IMR-90 (cell line): ENCODE results near the gene TSSK2. TPM values are rescaled to one million over a fixed set of nuclear protein-coding genes. Genes with fewer than 3 reads are reported as not detected.
A peak's percentile ranks its signal among the peaks of the same experiment; 100 is the strongest.

Experiments used
- ATAC-seq: fragments of 200-7000 bp; cut with Tn5 transposase; 2 replicates; pipeline ENCODE4 v1.9.1; 2020; ENCODE audit warnings: low read depth, mild to moderate bottlenecking, moderate library complexity
- BruUV-seq: library from RNA; stranded (reverse); fragments of 400-500 nt; replicated peaks from 2 replicates; lab custom pipeline; 2021; lab: Mats Ljungman, UMichigan
- CTCF ChIA-PET: fragments of 300-600 bp; formaldehyde crosslinking; extraction: SDS; loops from one replicate; lab custom pipeline; 2021; ENCODE audit warnings: antibody characterized with exemption; lab: Yijun Ruan, JAX
- POLR2A ChIA-PET: fragments of 300-600 bp; sonication (Branson Sonifier 250); formaldehyde crosslinking; loops from one replicate; lab custom pipeline; 2022; ENCODE audit warnings: antibody characterized with exemption; ENCODE audit not compliant: unreplicated experiment; lab: Charles Lee
- DNase-seq: peaks from one replicate; pipeline ENCODE4 v3.0.0; 2013
- H2AFZ ChIP-seq: replicated peaks from 2 replicates; pipeline ENCODE3; 2013; ENCODE audit warnings: low read length, mild to moderate bottlenecking; ENCODE audit not compliant: poor library complexity
- H2AK5ac ChIP-seq: 2 replicates; pipeline ENCODE4 v1.6.1; 2013; ENCODE audit warnings: low read depth, low read length, inconsistent platforms
- H2AK9ac ChIP-seq: replicated peaks from 2 replicates; pipeline ENCODE3; 2013; ENCODE audit warnings: mild to moderate bottlenecking, low read depth, low read length, moderate library complexity; ENCODE audit not compliant: poor library complexity
- H2BK120ac ChIP-seq: 2 replicates; pipeline ENCODE4 v1.6.1; 2013; ENCODE audit warnings: low read depth, low read length, inconsistent platforms
- H2BK15ac ChIP-seq: 3 replicates; pipeline ENCODE4 v1.6.1; 2013; ENCODE audit warnings: low read depth, low read length, inconsistent platforms
- H2BK20ac ChIP-seq: 2 replicates; pipeline ENCODE4 v1.6.1; 2013; ENCODE audit warnings: low read depth, mild to moderate bottlenecking, inconsistent platforms, low read length, moderate library complexity
- H2BK5ac ChIP-seq: 2 replicates; pipeline ENCODE4 v1.6.1; 2013; ENCODE audit warnings: mild to moderate bottlenecking, low read depth, low read length, inconsistent platforms; ENCODE audit not compliant: poor library complexity, severe bottlenecking
- H3K14ac ChIP-seq: replicated peaks from 2 replicates; pipeline ENCODE4 v1.6.1; 2013; ENCODE audit warnings: low read depth, low read length, inconsistent platforms
- H3K18ac ChIP-seq: 2 replicates; pipeline ENCODE4 v1.6.1; 2013; ENCODE audit warnings: low read depth, low read length, control low read depth
- H3K23ac ChIP-seq: 2 replicates; pipeline ENCODE4 v1.6.1; 2013; ENCODE audit warnings: low read depth, low read length, inconsistent platforms
- H3K27ac ChIP-seq: 2 replicates; pipeline ENCODE4 v1.5.1; 2013; ENCODE audit warnings: mild to moderate bottlenecking, control low read depth, low read length; ENCODE audit not compliant: insufficient read depth
- H3K27me3 ChIP-seq: 2 replicates; pipeline ENCODE4 v1.6.1; 2013; ENCODE audit warnings: low read length; ENCODE audit not compliant: control insufficient read depth, insufficient read depth
- H3K36me3 ChIP-seq: 2 replicates; pipeline ENCODE4 v1.6.1; 2013; ENCODE audit warnings: low read length, mixed read lengths; ENCODE audit not compliant: control insufficient read depth, insufficient read depth
- H3K4ac ChIP-seq: 2 replicates; pipeline ENCODE4 v1.6.1; 2013; ENCODE audit warnings: low read depth, low read length, inconsistent platforms
- H3K4me1 ChIP-seq: 2 replicates; pipeline ENCODE4 v1.6.1; 2013; ENCODE audit warnings: low read length, mixed read lengths; ENCODE audit not compliant: control insufficient read depth, insufficient read depth
- H3K4me2 ChIP-seq: 2 replicates; pipeline ENCODE4 v1.6.1; 2013; ENCODE audit warnings: low read depth, mild to moderate bottlenecking, control low read depth, low read length, moderate library complexity
- H3K4me3 ChIP-seq: 2 replicates; pipeline ENCODE4 v1.5.1; 2013; ENCODE audit warnings: low read depth, mild to moderate bottlenecking, control low read depth, low read length, moderate library complexity; ENCODE audit not compliant: insufficient read depth
- H3K56ac ChIP-seq: 2 replicates; pipeline ENCODE4 v1.6.1; 2013; ENCODE audit warnings: low read length, inconsistent platforms; ENCODE audit not compliant: insufficient read depth; ENCODE audit errors: extremely low read depth
- H3K79me1 ChIP-seq, 2 experiments: 2 replicates each; pipeline ENCODE4 v1.6.1; 2013; ENCODE audit warnings: low read length in 2 of 2, inconsistent platforms in 1 of 2, low read depth in 1 of 2
- H3K9ac ChIP-seq: 2 replicates; pipeline ENCODE4 v1.6.1; 2013; ENCODE audit warnings: low read depth, low read length, control low read depth
- H3K9me1 ChIP-seq: 2 replicates; pipeline ENCODE4 v1.6.1; 2013; ENCODE audit warnings: low read length, inconsistent platforms; ENCODE audit not compliant: insufficient read depth
- H3K9me3 ChIP-seq: 2 replicates; pipeline ENCODE4 v1.6.1; 2013; ENCODE audit warnings: low read length; ENCODE audit not compliant: control insufficient read depth, insufficient read depth
- H4K20me1 ChIP-seq: 2 replicates; pipeline ENCODE4 v1.6.1; 2013; ENCODE audit warnings: low read length, inconsistent platforms; ENCODE audit not compliant: insufficient read depth
- H4K5ac ChIP-seq: 2 replicates; pipeline ENCODE4 v1.6.1; 2013; ENCODE audit warnings: mild to moderate bottlenecking, low read depth, low read length, control low read depth
- H4K8ac ChIP-seq, 2 experiments: 2 replicates each; pipeline ENCODE4 v1.6.1; 2013; ENCODE audit warnings: low read depth in 2 of 2, low read length in 2 of 2, control low read depth in 1 of 2, inconsistent platforms in 1 of 2
- H4K91ac ChIP-seq: 2 replicates; pipeline ENCODE4 v1.6.1; 2013; ENCODE audit warnings: low read depth, low read length, inconsistent platforms; ENCODE audit not compliant: insufficient read depth
- BHLHE40 ChIP-seq: fragments of 150-350 bp; IDR thresholded peaks from 2 replicates; pipeline ENCODE4 v1.6.1; 2016; ENCODE audit warnings: mild to moderate bottlenecking, low read depth, low read length
- CEBPB ChIP-seq: IDR thresholded peaks from 2 replicates; pipeline ENCODE4 v1.6.1; 2012; ENCODE audit warnings: low read depth, low read length, improper control_type of control experiment
- CHD1 ChIP-seq: IDR thresholded peaks from 2 replicates; pipeline ENCODE4 v1.6.1; 2012; ENCODE audit warnings: low read depth, low read length, improper control_type of control experiment
- ELK1 ChIP-seq: fragments of 150-350 bp; IDR thresholded peaks from 2 replicates; pipeline ENCODE4 v1.6.1; 2016; ENCODE audit warnings: low read depth, mild to moderate bottlenecking, low read length, moderate library complexity, borderline replicate concordance
- FOS ChIP-seq: fragments of 150-350 bp; IDR thresholded peaks from 2 replicates; pipeline ENCODE4 v1.6.1; 2016; ENCODE audit warnings: low read depth, low read length
- MAFK ChIP-seq: IDR thresholded peaks from 2 replicates; pipeline ENCODE4 v1.6.1; 2012; ENCODE audit warnings: low read depth, low read length, improper control_type of control experiment
- MAZ ChIP-seq: IDR thresholded peaks from 2 replicates; pipeline ENCODE4 v1.6.1; 2012; ENCODE audit warnings: low read depth, mild to moderate bottlenecking, low read length, improper control_type of control experiment, moderate library complexity, borderline replicate concordance
- MXI1 ChIP-seq: IDR thresholded peaks from 2 replicates; pipeline ENCODE4 v1.6.1; 2012; ENCODE audit warnings: low read depth, mild to moderate bottlenecking, low read length, moderate library complexity, borderline replicate concordance
- NFE2L2 ChIP-seq: fragments of 150-350 bp; IDR thresholded peaks from 2 replicates; pipeline ENCODE4 v1.6.1; 2016; ENCODE audit warnings: low read depth, mild to moderate bottlenecking, low read length
- RCOR1 ChIP-seq: IDR thresholded peaks from 2 replicates; pipeline ENCODE4 v1.6.1; 2012; ENCODE audit warnings: mild to moderate bottlenecking, low read length, improper control_type of control experiment; ENCODE audit not compliant: insufficient replicate concordance
- RFX5 ChIP-seq: IDR thresholded peaks from 2 replicates; pipeline ENCODE4 v1.8.0; 2012; ENCODE audit warnings: low read depth, mild to moderate bottlenecking, low read length, moderate library complexity
- USF2 ChIP-seq: fragments of 150-350 bp; IDR thresholded peaks from 2 replicates; pipeline ENCODE4 v1.6.1; 2017; ENCODE audit warnings: mild to moderate bottlenecking, antibody characterized with exemption, low read length, low read depth
- WGBS, 2 experiments: methylation state at CpG; one replicate each; pipeline versions ENCODE4 v1.1.5 to v1.1.7; 2013; ENCODE audit warnings: missing lambda C conversion rate in 2 of 2; ENCODE audit not compliant: insufficient read length in 1 of 2; ENCODE audit errors: extremely low coverage in 2 of 2; 5-methylcytosine and 5-hydroxymethylcytosine counted together
- dilution Hi-C: fragments of 300-500 bp; cut with HindIII; formaldehyde crosslinking; loops from one replicate; pipeline ENCODE4 v1.14.3; 2018; ENCODE audit warnings: low sequenced_read_pairs; ENCODE audit not compliant: unreplicated experiment
- in situ Hi-C: fragments of 300-500 bp; cut with MboI; formaldehyde crosslinking; loops from 3 replicates; pipeline ENCODE4 v1.14.3; 2019; ENCODE audit warnings: low sequenced_read_pairs, inconsistent platforms, mixed read lengths
- intact Hi-C: fragments of 100-400 bp; cut with micrococcal nuclease; formaldehyde crosslinking; loops from 2 replicates; pipeline ENCODE4 v1.10.0; 2022
- polyA plus RNA-seq, 3 experiments: library from polyadenylated mRNA; depleted of rRNA; stranded (reverse); fragments of >200 nt; gene quantifications; 2 replicates each; pipeline ENCODE4 v1.2.3, GENCODE V29; 2012; ENCODE audit warnings: low replicate concordance in 1 of 3
- total RNA-seq: library from RNA; depleted of rRNA; stranded (reverse); fragments of >200 nt; gene quantifications from 2 replicates; pipeline ENCODE4 v1.2.3, GENCODE V29; 2012

Gene TSSK2
- total and polyA plus RNA-seq, 2 of the 4 experiments (the other 2 are of a cell fraction) = not detected

DNA sequence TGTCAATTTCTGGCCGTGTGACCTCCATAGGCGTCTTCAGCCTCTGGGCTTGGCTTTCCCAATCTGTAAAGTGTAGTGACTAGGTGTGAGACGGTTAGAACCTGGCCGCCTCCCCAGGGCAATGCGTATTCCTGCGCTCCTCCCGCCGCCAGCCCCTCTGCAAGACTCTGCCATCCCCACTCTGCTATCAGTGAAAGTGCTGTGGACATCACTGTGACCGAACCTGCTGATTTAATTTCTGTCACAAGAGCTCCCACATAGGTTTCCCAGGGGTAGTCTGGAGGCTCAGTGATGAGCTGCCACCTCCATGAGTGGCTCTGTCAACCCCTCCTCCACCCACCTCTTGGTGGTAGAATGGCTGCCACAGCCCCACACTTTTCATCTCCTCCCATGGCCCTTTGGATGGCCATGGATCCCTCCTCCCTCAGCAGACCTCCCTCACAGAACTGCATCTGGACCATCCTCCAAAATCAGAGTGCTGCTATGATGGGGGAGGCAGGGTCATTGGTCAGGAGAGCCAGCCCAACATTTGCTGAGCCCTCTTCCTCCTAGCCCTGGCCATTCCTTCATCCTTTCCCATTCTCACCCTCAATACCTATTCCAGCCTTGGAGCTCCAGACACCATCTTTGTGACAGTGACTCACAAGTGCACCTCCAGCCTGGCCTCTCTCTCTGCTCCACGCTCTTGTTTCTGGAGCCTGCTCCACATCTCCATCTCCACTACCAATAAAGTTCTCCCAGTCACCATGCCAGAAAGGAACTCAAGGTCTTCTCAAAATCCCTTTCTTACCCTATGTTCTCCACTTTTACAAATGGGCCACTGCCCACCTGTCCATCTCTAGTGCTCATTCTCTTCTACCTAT lies 20.5 kb downstream of the TSSK2 start:
- no peaks in the 10 kb centered on the region for H3K79me1 ChIP-seq
- H4K5ac ChIP-seq = no peak overlapping the region
- 45% methylated on average over 6 of the region's 10 CpGs; no CpG with 5 or more reads in 1 of the 2 experiments for WGBS, 2 experiments
- H2BK120ac ChIP-seq = no peak overlapping the region
- H3K9me1 ChIP-seq = no peaks in the 10 kb centered on the region; the same call in 1 of the 2 replicates
- ChIA-PET POLR2A (no interaction called here), CTCF (no interaction called here)
- H4K8ac ChIP-seq = no peak overlapping the region
- no peak overlapping the region for H3K18ac ChIP-seq
- H3K14ac ChIP-seq = no peak overlapping the region
- ATAC-seq (no peak), DNase-seq (no peak)
- TF ChIP-seq USF2 = no peak
- TF ChIP-seq MXI1 = no peak
- TF ChIP-seq FOS = no peak
- TF ChIP-seq MAFK = no peak
- TF ChIP-seq BHLHE40 = no peak
- no peak for TF ChIP-seq MAZ
- TF ChIP-seq RFX5 = no peak
- TF ChIP-seq ELK1 = no peak
- TF ChIP-seq CEBPB = no peak
- TF ChIP-seq RCOR1 = no peak
- no peak for TF ChIP-seq NFE2L2
- TF ChIP-seq CHD1 = no peak
- intact Hi-C loops = no loop called here
- peaks cover 59% of the 10 kb centered on the region for H3K27me3 ChIP-seq
- H3K4me1 ChIP-seq = no peaks in the 10 kb centered on the region
- no peak overlapping the region for H3K27ac ChIP-seq
- H2BK20ac ChIP-seq = no peak overlapping the region
- H2BK5ac ChIP-seq = no peak overlapping the region
- no peak overlapping the region for H4K91ac ChIP-seq
- no peak overlapping the region for H2BK15ac ChIP-seq
- H2AFZ ChIP-seq = no peak overlapping the region
- no peaks in the 10 kb centered on the region for H4K20me1 ChIP-seq
- H2AK9ac ChIP-seq = peak overlapping the region; percentile 52
- dilution Hi-C loops = no loop called here
- no peak overlapping the region for H3K4me2 ChIP-seq
- H3K9ac ChIP-seq = no peak overlapping the region
- in situ Hi-C loops = no loop called here
- no peaks in the 10 kb centered on the region for H3K36me3 ChIP-seq
- H3K23ac ChIP-seq = no peak overlapping the region
- H3K4me3 ChIP-seq = no peak overlapping the region
- BruUV-seq = no TSS peak
- H3K4ac ChIP-seq = no peak overlapping the region
- H3K56ac ChIP-seq = no peak overlapping the region
- H3K9me3 ChIP-seq = peaks cover 5% of the 10 kb centered on the region; the same call in 1 of the 2 replicates
- H2AK5ac ChIP-seq = no peak overlapping the region
